HG03045 (cell line): ENCODE data around the gene TMC8.
"Not testable (repeated sequence)": the region's sequence is repeated elsewhere in the genome, so short reads cannot be mapped to it uniquely, and the experiment has no call there.

Source experiments
- ATAC-seq: cut with Tn5 transposase; IDR thresholded peaks from one replicate; pipeline ENCODE4 v1.9.1; 2021; ENCODE audit warnings: mild to moderate bottlenecking, moderate library complexity; ENCODE audit not compliant: unreplicated experiment

TMC8 gene

DNA sequence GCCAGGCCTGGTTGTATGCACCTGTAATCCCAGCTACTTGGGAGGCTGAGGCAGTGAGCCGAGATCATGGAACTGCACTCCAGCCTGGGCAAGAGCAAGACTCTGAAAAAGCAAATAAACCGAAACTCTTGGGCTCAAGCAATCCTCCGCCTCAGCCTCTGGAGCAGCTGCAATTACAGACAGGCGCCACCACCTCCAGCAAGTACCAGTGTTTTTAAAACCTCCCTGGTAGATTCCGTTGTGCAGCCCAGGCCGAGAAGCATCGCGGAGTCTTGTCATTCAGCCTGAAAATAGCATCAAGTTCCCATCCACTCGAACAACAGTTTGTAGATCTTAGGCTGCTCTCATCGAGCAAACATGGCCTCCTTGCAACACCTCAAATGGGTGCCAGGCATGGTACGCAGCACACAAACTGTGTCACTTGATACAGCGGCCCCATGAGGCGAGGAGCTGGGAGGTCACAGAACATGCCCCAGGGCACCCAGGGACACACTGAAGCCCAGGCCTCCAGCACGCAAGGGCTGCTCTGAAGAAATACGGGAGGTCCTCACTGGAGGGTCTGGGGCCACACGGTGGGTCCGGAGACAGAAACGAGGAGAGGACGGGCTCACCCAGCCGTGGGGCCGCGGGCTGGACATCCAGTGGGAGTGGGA, 20.1 kb upstream of the TMC8 start:
- ATAC-seq = no peak

DNA sequence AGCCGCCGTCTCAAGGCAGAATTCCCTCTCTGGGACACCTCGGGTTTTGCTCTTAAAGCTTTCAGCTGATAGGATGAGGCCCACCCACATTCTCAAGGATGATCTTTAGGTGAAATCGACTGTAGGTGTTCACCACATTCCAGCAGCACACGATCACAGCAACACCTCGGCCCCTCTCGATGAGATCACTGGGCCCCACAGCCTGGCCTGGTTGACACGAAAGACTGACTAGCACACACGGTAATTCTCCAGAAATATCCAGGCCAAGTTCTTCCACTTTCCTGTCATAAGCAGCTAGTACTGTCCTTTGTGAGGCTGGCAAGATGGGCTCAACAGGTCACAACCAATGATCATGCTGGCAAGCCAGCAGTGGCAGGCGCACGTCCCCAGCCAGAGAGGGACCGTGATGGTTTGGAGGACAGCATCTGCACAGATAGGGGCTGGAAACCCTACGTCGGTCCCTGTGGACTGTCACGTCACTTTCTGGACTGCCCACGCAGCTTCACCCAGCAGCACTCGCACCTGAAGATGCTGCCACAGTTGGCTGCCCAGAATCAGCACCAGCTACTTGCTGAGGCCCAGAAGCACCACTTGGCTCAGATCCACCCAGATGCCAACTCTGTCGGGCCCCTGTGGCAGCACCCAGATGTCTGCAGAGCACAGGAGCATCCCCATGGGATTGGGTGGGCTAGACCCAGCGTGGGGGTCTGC, 19.4 kb upstream of the TMC8 start:
- no peak for ATAC-seq

DNA sequence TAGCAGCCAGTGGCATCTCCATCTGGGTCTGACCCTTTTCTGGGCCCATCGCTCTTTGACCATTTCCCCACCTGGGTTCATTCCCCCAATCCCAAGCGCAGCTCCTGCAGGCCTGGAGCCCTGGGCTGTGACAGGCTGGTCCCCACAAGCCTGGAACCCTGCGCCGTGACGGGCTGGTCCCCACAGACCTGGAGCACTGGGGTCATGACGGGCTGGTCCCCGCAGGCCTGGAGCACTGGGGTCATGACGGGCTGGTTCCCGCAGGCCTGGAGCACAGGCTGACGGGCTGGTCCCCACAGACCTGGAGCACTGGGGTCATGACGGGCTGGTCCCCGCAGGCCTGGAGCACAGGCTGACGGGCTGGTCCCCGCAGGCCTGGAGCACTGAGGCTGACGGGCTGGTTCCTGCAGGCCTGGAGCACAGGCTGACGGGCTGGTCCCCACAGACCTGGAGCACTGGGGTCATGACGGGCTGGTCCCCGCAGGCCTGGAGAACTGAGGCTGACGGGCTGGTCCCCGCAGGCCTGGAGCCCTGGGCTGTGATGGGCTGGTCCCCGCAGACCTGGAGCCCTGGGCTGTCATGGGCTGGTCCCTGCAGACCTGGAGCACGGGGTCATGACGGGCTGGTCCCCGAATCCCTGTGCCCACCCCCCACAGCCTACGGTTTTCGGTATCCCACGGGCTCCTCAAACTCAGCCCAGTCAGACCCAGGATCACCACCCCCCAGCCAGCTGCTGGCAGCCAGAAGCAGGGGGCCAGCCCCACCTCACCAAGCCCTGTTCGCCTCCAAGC, 18.6 kb upstream of the TMC8 start:
- no peak for ATAC-seq

DNA sequence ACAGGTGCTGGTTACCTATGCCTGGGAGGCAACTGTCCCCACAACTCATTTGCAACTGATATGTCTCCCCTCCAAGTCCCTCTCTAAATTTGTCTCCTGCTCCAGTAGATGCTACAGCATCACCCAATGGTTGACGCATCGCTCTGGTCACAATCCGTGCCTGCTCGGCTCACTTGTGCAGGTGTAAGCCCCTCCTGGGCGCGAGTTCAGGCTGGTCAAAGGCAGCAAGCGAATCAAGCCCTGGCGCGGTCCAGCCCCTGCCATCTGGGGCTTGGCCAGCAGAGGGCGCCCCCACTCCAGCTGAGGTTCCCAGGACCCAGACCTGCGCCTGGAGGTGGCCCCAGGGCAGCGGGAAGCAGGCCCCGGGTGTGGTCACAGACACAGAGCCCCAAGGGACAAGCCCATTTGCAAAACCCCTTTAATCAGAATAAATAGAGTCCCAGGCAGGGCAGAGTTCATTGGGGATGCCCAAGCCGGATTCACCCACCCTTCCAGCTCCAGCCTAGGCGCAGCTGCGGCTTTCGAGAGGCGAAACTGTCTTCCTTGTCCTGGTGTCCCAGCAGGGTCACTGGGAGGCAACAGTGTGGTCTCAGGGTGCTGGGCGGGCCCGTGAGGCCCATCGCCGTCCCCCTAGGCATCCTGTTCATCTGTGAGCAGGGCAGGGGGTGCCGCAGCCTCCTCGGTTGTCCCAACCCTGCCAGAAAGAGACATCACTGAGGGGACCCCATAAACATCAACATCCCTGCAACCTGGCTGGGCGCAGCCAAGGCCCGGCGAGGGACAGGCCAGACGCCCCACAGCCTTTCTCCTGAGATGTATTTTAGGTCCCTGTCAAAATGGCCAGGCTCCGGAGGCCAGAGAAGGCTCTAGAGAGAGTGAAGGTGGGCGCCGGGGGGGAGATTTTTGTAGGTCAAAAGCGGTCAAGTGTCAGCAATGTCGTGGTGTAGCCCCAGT, 17.8 kb upstream of the TMC8 start:
- no peak for ATAC-seq

DNA sequence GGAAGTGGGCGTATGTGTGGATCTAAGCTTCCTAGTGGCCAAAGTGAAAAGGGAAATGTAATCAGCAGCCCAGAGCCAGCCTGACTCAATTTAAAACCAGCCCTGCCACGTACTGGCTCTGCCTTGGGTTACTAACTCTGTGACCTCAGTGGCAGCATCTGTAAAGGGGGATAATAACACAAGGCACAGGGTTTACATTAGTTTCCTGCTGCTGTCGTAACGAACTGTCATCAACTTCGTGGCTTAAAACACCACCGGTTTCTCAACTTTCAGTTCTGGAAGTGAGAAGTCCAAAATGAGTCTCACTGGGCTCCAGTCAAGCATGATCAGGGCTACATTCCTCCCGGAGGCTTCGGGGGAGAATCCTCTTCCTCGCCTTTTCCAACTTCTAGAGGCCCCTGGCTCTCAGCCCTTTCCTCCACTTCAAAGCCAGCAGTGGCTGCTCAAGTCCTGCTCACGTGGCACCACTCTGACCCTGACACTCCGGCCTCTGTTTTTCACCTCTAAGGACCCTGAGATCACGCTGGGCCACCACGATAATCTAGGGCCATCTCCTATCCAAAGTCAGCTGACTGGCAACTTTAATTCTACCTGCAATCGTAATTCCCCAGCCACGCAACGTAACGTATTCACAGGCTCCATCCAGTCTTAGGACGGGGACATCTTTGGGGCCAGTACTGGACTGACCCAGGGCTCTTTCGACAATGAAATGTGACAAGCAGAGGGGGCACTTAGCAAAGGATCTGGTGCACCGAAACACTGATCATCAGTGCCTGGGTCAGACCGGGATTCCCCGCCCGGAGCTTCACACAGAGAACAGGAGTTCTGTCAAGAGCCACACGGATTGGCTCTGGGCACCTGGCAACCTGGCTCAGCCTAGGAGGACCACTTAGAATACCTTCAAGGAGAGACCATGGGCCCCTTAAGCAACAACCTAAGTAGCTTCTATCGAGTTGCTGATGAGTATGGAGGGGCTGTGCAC, 16.5 kb upstream of the TMC8 start:
- ATAC-seq = no peak

DNA sequence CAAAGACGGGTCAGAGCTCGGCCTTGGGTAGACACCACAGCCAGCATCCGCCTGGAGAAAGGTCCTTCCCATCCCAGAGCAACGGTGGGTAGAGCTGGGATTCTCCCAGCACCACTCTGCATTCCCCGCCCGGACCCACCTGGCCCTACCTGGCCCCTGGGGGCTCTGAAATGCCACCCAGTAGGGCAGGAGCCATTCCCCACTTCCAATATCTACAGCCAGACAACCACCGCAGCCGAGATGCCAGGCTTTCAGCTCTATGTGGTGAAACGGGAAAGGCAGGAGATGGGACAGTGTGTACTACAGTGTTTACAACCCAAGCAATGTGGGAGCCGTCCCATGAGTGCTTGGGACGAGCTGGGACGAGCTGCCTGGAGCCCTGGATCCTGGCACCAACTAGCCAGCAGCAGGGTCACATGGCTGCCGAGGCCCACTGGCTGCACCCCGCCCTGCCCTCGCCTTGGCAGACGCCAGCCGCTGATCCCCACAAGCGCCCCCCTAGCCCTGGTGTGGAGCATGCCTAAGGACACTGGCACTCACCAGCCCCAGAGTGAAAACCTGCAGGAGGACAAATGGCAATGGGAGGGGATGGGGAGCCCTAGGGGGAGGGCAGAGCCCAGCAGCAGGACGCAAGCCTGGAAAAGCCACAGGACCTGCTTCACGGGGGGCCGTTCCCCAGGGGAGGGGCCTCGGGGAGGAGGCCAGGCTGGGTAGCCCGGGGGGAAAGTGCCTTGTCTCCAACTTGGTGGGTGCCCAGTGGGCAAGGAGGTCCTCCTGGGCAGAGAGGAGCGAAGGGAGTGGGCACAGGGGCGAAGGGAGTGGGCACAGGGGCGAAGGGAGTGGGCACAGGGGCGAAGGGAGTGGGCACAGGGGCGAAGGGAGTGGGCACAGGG, 15.5 kb upstream of the TMC8 start:
- ATAC-seq = no peak

DNA sequence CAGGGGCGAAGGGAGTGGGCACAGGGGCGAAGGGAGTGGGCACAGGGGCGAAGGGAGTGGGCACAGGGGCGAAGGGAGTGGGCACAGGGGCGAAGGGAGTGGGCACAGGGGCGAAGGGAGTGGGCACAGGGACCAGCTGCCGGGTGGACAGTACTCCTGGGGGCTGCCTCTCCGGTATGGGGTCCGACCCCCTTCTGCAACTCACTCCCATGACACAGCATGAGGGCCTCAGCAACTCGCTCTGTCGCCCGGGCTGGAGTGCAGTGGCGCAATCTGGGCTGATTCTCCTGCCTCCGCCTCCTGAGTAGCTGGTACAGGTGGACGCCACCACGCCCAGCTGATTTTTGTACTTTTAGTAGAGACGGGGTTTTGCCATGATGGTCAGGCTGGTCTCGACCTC, 14.8 kb upstream of the TMC8 start:
- not testable (repeated sequence) for ATAC-seq

DNA sequence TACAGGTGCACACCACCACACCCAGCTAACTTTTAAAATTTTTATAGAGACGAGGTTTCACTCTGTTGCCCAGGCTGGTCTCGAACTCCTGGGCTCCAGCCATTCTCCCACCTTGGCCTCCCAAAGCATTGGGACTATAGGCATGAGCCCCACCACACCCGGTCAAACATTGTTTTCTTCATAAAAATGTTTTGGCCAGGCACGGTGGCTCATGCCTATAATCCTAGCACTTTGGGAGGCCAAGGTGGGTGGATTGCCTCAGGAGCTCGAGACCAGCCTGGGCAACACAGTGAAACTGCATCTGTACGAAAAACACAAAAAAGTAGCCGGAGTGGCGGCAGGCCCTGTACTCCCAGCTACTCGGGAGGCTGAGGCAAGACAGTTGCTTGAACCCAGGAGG, 14.2 kb upstream of the TMC8 start:
- no peak for ATAC-seq

DNA sequence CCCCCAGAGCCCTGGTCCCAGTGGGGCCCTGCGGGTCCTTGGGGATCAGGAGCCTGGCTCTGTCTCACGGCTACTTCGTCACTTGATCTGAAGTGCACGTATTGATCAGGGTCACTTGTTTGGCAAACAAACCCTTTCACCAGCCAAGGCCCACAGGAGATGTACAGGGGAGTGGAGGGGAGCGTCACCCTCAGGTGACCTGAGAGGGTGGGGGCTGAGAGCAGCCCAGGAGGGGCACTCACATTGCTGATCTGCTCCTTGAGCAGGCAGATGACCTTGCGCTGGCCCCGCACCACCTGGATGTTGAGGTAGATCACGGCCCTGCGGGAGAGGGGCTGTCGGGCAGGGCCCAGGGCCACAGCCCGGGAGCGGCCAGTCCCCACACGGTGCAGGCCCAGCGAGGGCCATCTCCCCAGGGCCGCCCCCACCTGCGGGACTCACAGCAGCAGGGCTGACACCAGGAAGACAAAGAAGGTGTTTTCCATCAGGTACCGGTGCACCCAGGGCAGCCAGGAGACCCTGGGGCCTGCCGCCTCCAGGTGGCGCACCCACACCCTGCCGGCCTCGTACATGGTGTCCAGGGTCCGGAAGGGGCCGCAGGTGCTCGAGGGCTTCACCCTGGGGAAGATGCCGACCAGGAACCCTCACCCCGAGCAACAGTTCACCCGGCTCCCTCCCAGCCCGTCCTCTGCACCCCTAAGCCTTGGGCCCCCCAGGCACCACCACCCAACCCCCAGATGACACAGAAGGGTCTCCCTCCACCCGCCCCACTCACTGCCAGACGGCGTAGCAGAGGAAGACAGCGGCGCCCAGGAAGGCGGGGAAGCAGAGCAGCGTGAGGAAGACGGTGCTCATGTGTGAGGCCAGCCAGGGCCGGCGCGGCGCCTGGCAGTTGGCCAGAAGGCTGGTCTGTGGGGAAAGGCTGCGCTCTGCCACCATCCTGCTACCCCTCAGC, 13.3 kb upstream of the TMC8 start:
- no peak for ATAC-seq

DNA sequence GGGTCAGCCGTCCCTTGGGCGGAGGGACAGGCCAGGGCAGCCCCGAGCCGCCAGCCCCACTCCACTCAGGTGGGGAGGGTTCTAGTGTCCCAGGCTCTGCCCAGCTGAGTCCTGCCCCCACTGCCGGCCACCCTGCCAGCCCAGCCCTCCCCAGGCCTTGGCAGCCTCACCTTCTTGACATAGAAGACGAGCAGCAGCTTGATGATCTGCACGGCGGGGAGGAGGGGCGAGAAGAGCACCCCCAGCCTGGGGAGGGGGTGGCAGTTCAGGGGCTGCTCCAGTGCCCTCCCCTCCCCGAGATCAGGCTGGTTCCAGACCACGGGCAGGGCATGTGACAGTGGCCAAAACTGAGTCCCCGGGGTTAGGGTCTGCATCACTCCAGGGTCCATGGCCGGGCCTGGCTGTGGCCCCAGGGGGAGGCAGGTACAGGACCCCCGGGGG, 11.8 kb upstream of the TMC8 start:
- no peak for ATAC-seq

DNA sequence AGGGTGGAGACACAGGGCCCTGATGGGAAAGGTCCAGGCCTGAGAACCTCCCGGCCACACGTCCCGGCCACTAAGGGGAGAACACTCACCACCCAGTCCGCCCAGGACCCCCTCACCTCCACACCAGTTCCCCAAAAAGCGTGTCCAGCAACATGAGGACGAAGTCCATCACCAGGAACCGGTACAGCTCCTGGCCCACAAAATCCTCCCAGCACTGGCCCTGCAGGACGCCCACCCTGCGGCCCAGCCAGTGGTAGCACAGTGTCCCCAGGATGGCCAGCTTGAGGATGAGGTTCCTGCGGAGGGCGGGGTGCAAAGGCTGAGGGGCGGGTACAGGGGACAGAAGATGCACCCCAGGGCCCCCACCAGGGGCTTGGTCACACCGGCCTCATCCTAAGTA, 10.0 kb upstream of the TMC8 start:
- no peak for ATAC-seq

DNA sequence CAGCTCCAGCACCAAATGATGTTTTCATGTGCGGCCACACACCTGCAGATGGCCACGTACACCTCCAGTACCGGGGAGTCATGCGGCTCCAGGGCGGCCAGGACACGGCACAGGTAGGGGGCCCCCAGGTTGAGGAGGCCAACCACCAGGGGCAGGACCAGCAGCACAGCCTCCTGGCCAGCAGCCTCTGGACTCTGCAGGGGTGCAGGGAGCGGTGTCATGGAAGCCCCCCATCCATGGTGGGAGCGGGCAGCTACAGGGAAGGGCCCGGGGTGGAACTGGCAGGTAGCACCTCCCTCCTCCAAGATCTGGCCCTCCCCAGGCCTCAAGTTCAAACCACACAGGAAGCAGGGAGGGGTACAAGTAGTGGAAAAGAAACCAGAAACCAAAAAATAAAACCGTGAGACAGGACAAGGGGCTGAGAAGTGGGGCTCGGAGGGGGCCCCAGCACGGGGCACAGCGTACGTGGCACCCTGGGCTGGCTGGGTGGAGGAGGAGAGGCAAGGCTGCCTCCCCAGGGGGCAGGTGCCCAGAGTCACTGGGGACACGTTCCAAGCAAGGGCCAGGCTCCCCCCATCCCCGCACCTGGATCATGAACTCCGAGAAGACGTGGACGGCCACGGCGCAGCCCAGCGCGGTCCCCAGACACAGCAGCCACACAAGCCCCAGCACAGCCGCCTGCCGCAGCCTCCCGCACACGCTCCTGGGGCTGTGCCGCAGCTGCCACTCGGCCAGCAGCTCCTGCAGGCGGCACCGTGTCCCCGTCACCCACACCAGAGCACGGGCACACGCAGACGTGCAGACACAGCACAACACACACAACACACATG, 9.4 kb upstream of the TMC8 start:
- ATAC-seq = no peak

DNA sequence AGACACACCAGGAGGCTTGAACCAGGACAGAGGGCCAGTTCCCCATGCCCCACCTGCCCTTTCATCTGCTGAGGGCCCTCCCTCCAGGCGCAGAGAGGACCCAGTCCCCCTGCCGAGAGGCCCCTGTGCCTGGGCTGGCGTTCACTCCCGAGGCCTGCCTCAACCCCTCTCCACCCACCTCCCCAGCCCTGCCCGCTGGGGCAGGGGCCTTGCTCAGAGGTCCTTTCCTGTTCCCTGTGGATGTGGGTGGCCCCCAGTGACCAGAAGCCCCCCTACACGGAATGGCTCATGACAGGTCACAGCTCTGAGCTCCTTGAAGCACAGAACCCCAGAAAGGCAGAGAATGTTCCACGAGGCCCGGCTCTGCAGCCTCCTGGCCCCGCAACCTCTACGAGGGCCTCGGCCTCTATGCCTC, 8.8 kb upstream of the TMC8 start:
- ATAC-seq = no peak

DNA sequence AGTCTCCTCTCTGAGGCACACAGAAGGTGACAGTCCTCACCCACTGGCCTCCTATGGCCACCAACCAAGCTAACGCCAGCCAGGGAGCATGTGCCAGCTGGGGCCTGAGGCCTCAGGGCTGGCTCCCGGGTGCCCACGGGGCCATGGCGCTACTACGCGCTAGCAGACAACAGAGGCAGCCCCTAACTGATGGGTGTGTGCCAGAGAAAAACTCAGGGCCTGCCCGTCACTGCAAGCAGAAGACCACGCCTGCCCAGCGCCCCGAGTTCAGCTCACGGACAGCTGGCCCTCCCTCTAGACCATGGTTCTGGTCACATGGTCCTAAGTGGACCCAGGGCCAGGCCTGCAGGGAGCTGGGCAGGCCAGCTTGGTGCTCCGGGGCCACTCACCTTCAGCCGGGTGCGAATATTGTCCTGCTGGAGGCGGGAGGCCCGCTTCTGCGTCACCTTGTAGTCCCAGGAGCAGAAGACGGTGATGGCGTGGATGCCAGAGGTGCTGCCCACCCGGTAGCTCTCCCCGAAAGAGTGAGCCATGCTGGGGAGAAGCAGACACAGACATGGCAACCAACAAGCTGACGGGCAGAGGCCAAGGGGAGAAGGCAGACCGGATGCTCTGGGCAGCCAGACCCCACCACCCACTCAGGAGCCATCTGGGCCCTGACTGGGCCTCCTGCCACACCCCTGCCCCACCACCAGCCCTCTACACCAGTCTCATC, 8.2 kb upstream of the TMC8 start:
- no peak for ATAC-seq

DNA sequence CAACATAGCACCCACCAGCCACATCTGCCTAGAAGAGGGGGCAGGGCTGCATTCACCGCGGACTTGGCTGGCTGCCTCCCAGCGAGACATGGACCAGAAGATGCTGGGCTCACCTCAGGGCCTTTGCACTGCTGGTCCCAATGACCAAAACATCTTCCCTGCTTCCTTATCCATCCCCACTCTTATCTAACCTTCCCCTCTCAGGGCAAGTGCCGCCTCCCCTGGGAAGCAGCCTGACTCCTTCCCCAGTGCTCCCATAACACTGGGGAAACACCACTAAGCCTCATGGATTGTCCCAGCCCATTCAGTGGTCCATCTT, 7.7 kb upstream of the TMC8 start:
- ATAC-seq = no peak

DNA sequence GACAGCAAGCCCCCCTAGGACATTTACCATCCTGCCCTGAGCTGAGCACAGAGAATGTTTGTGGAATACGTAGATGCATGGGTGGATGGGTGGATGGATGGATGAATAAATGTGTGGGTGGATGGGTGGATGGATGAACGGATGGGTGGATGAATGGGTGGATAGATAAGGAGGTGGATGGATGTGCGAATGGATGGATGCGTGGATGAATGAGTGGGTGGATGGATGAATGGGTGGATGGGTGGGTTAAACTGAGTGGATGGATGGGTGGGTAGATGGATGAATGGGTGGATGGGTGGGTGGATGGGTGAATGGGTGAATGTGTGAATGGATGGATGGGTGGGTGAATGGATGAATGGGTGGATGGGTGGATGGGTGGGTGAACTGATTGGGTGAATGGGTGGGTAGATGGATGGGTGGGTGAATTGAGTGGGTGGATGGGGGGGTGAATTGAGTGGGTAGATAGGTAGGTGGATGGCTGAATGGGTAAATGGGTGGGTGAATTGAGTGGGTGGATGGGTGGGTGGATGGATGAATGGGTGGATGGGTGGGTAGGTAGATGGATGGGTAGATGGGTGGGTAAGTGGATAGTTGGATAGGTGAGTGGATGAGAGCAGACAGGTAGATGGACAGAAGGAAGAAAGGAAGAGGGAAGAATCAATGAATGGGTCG, 7.2 kb upstream of the TMC8 start:
- no peak for ATAC-seq
